Measurements from ENCODE around the gene NOSTRIN. TPM values are rescaled to one million over a fixed set of nuclear protein-coding genes. Genes with fewer than 3 reads are reported as not detected.

NOSTRIN gene
- total RNA-seq, 1 experiment from 2014 or later, result 0.68 TPM

DNA sequence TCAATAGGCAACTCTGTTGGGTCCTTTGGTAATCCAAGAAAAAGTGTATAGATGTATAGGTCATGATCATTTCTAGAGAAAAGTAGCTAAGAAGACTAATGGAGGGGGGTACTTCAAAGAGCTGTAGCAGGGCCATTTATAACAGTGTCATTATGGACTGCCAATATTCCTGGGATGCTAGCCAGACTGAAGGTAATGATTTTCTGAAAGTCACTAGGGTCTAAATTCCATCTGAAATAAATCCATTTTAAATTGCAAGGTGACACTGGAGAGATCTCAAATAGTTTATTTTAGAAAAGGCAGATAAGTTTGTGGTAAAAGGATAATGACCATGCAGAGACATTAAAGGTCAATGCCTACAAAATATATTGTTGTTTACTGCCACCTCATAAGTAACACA, 92.3 kb downstream of the NOSTRIN start:
- ChIA-PET CTCF (interaction anchor here (0.7 kb wide), 1 partner anchor 243 kb away, joined by 3 read pairs; no protein-coding TSS in a partner anchor), POLR2A (ENCODE audit: unreplicated experiment) (no interaction called here)
- no peak overlapping the region for H3K4me2 ChIP-seq
- no peak overlapping the region for H3K4me3 ChIP-seq
- H3K27me3 ChIP-seq (ENCODE audit: insufficient read depth, low read depth), result no peaks in the 10 kb centered on the region
- no peaks in the 10 kb centered on the region for H3K9me3 ChIP-seq (ENCODE audit: insufficient read depth, low read depth)
- no peaks in the 10 kb centered on the region for H3K4me1 ChIP-seq (replicated peaks; ENCODE audit: insufficient read depth)
- no peaks in the 10 kb centered on the region for H3K9me2 ChIP-seq (ENCODE audit: insufficient read depth)
- no peak for DNase-seq
- H3K36me3 ChIP-seq (ENCODE audit: low read depth), result no peaks in the 10 kb centered on the region
- peaks cover 3% of the 10 kb centered on the region; the same call in 1 of the 2 replicates for H3K79me2 ChIP-seq (ENCODE audit: low read depth)
- no peaks in the 10 kb centered on the region for H3F3A ChIP-seq (ENCODE audit: insufficient read depth, low read depth)
- no peak for TF ChIP-seq EZH2 (IDR thresholded peaks at IDR 0.05; ENCODE audit: low read depth)
- TF ChIP-seq, protein P1, sequence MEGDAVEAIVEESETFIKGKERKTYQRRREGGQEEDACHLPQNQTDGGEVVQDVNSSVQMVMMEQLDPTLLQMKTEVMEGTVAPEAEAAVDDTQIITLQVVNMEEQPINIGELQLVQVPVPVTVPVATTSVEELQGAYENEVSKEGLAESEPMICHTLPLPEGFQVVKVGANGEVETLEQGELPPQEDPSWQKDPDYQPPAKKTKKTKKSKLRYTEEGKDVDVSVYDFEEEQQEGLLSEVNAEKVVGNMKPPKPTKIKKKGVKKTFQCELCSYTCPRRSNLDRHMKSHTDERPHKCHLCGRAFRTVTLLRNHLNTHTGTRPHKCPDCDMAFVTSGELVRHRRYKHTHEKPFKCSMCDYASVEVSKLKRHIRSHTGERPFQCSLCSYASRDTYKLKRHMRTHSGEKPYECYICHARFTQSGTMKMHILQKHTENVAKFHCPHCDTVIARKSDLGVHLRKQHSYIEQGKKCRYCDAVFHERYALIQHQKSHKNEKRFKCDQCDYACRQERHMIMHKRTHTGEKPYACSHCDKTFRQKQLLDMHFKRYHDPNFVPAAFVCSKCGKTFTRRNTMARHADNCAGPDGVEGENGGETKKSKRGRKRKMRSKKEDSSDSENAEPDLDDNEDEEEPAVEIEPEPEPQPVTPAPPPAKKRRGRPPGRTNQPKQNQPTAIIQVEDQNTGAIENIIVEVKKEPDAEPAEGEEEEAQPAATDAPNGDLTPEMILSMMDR (conservative IDR thresholded peaks at IDR 0.05), result no peak
- no peak overlapping the region for H2AFZ ChIP-seq
- intact Hi-C loops (cut with micrococcal nuclease; ENCODE audit: unreplicated experiment), result no loop called here
- no TSS peak for BruUV-seq (replicated peaks)
- H3K27ac ChIP-seq, result no peak overlapping the region
- H4K20me1 ChIP-seq (ENCODE audit: insufficient read depth), result no peaks in the 10 kb centered on the region

DNA sequence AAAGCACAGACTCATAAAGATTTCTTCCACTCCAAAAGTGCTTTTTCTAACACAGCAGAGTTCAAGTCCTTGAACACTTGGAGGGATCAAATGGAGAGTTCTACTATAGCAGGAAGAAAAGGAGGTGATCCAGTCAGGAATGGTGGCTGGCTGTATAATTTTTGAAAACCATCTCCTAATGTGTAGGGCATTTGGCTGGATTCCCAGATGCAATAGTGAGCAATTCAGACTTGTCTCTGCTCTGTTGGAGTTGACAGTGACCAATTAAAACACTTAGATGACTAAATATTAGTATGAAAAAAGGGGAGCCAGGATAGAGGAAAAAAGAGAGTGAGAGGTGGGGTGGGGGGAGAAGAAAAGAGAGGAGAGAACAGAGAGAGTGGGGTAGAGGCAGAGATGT, 93.3 kb downstream of the NOSTRIN start:
- POLR2A ChIA-PET (ENCODE audit: unreplicated experiment), result no interaction called here
- no peak for DNase-seq
- TF ChIP-seq, protein P1 (conservative IDR thresholded peaks at IDR 0.05), result no peak
- no peak for TF ChIP-seq EZH2 (IDR thresholded peaks at IDR 0.05; ENCODE audit: low read depth)

DNA sequence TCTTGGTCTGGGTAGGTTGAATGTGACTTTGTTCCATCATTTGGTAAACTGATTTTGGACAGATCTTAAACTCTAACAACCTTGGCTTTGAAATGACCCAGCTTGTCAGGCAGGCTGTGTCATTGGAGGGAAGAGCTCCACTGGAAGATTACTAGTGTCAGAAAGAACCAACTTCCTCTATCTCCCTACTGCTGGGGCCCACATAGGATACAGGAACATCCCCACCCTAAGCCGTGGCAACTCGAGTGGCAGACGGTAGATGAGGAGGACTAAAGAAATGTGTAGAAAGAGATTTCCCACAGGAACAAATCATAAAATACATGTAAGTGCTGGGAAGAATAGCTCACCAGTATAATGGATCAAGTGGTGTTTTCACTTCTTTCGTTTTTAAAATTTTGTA, 94.3 kb downstream of the NOSTRIN start:
- no peaks in the 10 kb centered on the region for H4K20me1 ChIP-seq (ENCODE audit: insufficient read depth)
- TF ChIP-seq EZH2 (IDR thresholded peaks at IDR 0.05; ENCODE audit: low read depth), result no peak

More for the DNA sequence above, 93.3 kb downstream of the NOSTRIN start:
- Histone ChIP-seq H3K4me1 (replicated peaks; ENCODE audit: insufficient read depth) (no peaks in the 10 kb centered on the region), H3K79me2 (ENCODE audit: low read depth) (no peaks in the 10 kb centered on the region), H3K27ac (no peak overlapping the region), H3F3A (ENCODE audit: insufficient read depth, low read depth) (no peaks in the 10 kb centered on the region), H3K4me2 (no peak overlapping the region), H3K9me3 (ENCODE audit: insufficient read depth, low read depth) (no peaks in the 10 kb centered on the region), H4K20me1 (ENCODE audit: insufficient read depth) (no peaks in the 10 kb centered on the region), H3K9me2 (ENCODE audit: insufficient read depth) (no peaks in the 10 kb centered on the region), H3K4me3 (no peak overlapping the region), H3K27me3 (ENCODE audit: insufficient read depth, low read depth) (no peaks in the 10 kb centered on the region), H2AFZ (no peak overlapping the region), H3K36me3 (ENCODE audit: low read depth) (no peaks in the 10 kb centered on the region)
- BruUV-seq (replicated peaks), result no TSS peak
- intact Hi-C loops (cut with micrococcal nuclease; ENCODE audit: unreplicated experiment), result no loop called here
- CTCF ChIA-PET, result no interaction called here

DNA sequence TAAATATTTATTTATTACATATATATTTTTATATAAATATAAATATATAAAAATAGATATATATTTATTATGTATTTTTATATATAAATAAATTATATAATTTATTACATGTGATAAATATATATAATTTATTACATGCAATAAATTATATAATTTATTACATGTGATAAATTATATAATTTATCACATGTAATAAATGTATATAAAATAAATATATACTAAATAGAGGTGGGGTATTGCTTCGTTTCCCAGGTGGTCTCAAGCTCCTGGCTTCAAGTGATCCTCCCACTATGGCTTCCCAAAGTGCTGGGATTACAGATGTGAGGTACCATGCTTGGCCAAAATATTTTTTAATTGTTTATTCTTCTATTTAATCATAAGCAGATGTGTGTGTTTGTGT, 95.0 kb downstream of the NOSTRIN start:
- H3K36me3 ChIP-seq (ENCODE audit: low read depth), result no peaks in the 10 kb centered on the region
- no peak overlapping the region for H3K4me3 ChIP-seq
- H3F3A ChIP-seq (ENCODE audit: insufficient read depth, low read depth), result no peaks in the 10 kb centered on the region
- TF ChIP-seq EZH2 (IDR thresholded peaks at IDR 0.05; ENCODE audit: low read depth), result no peak
- TF ChIP-seq, protein P1 (conservative IDR thresholded peaks at IDR 0.05), result no peak
- ChIA-PET CTCF (no interaction called here), POLR2A (ENCODE audit: unreplicated experiment) (no interaction called here)
- no TSS peak for BruUV-seq (replicated peaks)
- no peak overlapping the region for H3K27ac ChIP-seq
- no peaks in the 10 kb centered on the region for H3K9me3 ChIP-seq (ENCODE audit: insufficient read depth, low read depth)
- no peak overlapping the region for H3K4me2 ChIP-seq
- DNase-seq, result no peak
- H2AFZ ChIP-seq, result no peak overlapping the region
- H3K4me1 ChIP-seq (replicated peaks; ENCODE audit: insufficient read depth), result no peaks in the 10 kb centered on the region
- intact Hi-C loops (cut with micrococcal nuclease; ENCODE audit: unreplicated experiment), result no loop called here
- H3K79me2 ChIP-seq (ENCODE audit: low read depth), result no peaks in the 10 kb centered on the region
- H3K27me3 ChIP-seq (ENCODE audit: insufficient read depth, low read depth), result no peaks in the 10 kb centered on the region
- no peaks in the 10 kb centered on the region for H4K20me1 ChIP-seq (ENCODE audit: insufficient read depth)
- no peaks in the 10 kb centered on the region for H3K9me2 ChIP-seq (ENCODE audit: insufficient read depth)

More for the DNA sequence above, 94.3 kb downstream of the NOSTRIN start:
- Histone ChIP-seq H3K9me2 (ENCODE audit: insufficient read depth) (no peaks in the 10 kb centered on the region), H3K27me3 (ENCODE audit: insufficient read depth, low read depth) (no peaks in the 10 kb centered on the region), H2AFZ (no peak overlapping the region), H3F3A (ENCODE audit: insufficient read depth, low read depth) (no peaks in the 10 kb centered on the region), H3K27ac (no peak overlapping the region), H3K4me2 (no peak overlapping the region), H3K79me2 (ENCODE audit: low read depth) (no peaks in the 10 kb centered on the region), H3K4me1 (replicated peaks; ENCODE audit: insufficient read depth) (no peaks in the 10 kb centered on the region), H3K4me3 (no peak overlapping the region), H3K9me3 (ENCODE audit: insufficient read depth, low read depth) (no peaks in the 10 kb centered on the region), H3K36me3 (ENCODE audit: low read depth) (no peaks in the 10 kb centered on the region)
- BruUV-seq (replicated peaks), result no TSS peak
- ChIA-PET CTCF (no interaction called here), POLR2A (ENCODE audit: unreplicated experiment) (no interaction called here)
- intact Hi-C loops (cut with micrococcal nuclease; ENCODE audit: unreplicated experiment), result no loop called here
- no peak for DNase-seq
